H9 (cell line): ENCODE results near the gene NUP210. TPM values are rescaled to one million over a fixed set of nuclear protein-coding genes. Genes with fewer than 3 reads are reported as not detected.

Source experiments
- DNase-seq: peaks from one replicate; pipeline ENCODE4 v3.0.0-alpha.2; 2017
- H2AFZ ChIP-seq: one replicate; pipeline ENCODE4 v1.6.1; 2013; ENCODE audit warnings: mild to moderate bottlenecking, low read length, control low read depth, moderate library complexity
- H2AK5ac ChIP-seq: 2 replicates; pipeline ENCODE4 v1.6.1; 2013; ENCODE audit warnings: low read length, control low read depth, mixed read lengths; ENCODE audit not compliant: insufficient read length
- H2BK120ac ChIP-seq: one replicate; pipeline ENCODE4 v1.6.1; 2013; ENCODE audit warnings: low read depth, mild to moderate bottlenecking, low read length, control low read depth, inconsistent platforms; ENCODE audit not compliant: poor library complexity, severe bottlenecking
- H2BK12ac ChIP-seq: 2 replicates; pipeline ENCODE4 v1.6.1; 2013; ENCODE audit warnings: low read length, control low read depth, mixed read lengths, low read depth; ENCODE audit not compliant: insufficient read length
- H2BK15ac ChIP-seq: 2 replicates; pipeline ENCODE4 v1.6.1; 2013; ENCODE audit warnings: low read depth, low read length, control low read depth
- H2BK20ac ChIP-seq: one replicate; pipeline ENCODE4 v1.6.1; 2013; ENCODE audit warnings: low read depth, mild to moderate bottlenecking, low read length, control low read depth, inconsistent platforms; ENCODE audit not compliant: poor library complexity, severe bottlenecking
- H2BK5ac ChIP-seq: 2 replicates; pipeline ENCODE4 v1.6.1; 2013; ENCODE audit warnings: low read length, control low read depth, mixed read lengths; ENCODE audit not compliant: insufficient read length
- H3K14ac ChIP-seq: 2 replicates; pipeline ENCODE4 v1.6.1; 2013; ENCODE audit warnings: low read length, control low read depth; ENCODE audit not compliant: insufficient read depth
- H3K18ac ChIP-seq: 2 replicates; pipeline ENCODE4 v1.6.1; 2013; ENCODE audit warnings: low read depth, mild to moderate bottlenecking, mixed read lengths, low read length, control low read depth; ENCODE audit not compliant: insufficient read length
- H3K23ac ChIP-seq: 2 replicates; pipeline ENCODE4 v1.6.1; 2013; ENCODE audit warnings: low read length, control low read depth, mixed read lengths, low read depth; ENCODE audit not compliant: insufficient read length
- H3K23me2 ChIP-seq: 2 replicates; pipeline ENCODE4 v1.6.1; 2013; ENCODE audit warnings: low read depth, mild to moderate bottlenecking, mixed read lengths, low read length, control low read depth; ENCODE audit not compliant: insufficient read length, poor library complexity, severe bottlenecking
- H3K27ac ChIP-seq: 2 replicates; pipeline ENCODE4 v1.5.1; 2013; ENCODE audit warnings: low read length, control low read depth, mixed read lengths, low read depth; ENCODE audit not compliant: insufficient read length
- H3K27me3 ChIP-seq: 2 replicates; pipeline ENCODE4 v1.6.1; 2013; ENCODE audit warnings: low read length, control low read depth, inconsistent platforms; ENCODE audit not compliant: insufficient read depth
- H3K4ac ChIP-seq: 2 replicates; pipeline ENCODE4 v1.6.1; 2013; ENCODE audit warnings: low read depth, mild to moderate bottlenecking, control low read depth, inconsistent platforms, low read length, moderate library complexity
- H3K4me1 ChIP-seq: 2 replicates; pipeline ENCODE4 v1.6.1; 2013; ENCODE audit warnings: low read length, control low read depth, inconsistent platforms; ENCODE audit not compliant: insufficient read depth
- H3K4me2 ChIP-seq: 2 replicates; pipeline ENCODE4 v1.6.1; 2013; ENCODE audit warnings: low read length, control low read depth, mixed read lengths; ENCODE audit not compliant: insufficient read length, insufficient read depth
- H3K56ac ChIP-seq: 2 replicates; pipeline ENCODE4 v1.6.1; 2013; ENCODE audit warnings: low read depth, mild to moderate bottlenecking, mixed read lengths, low read length, control low read depth; ENCODE audit not compliant: insufficient read length
- H3K79me1 ChIP-seq: 2 replicates; pipeline ENCODE4 v1.6.1; 2013; ENCODE audit warnings: low read depth, mild to moderate bottlenecking, moderate library complexity, low read length, control low read depth, inconsistent platforms; ENCODE audit not compliant: insufficient read depth, poor library complexity, severe bottlenecking
- H3K79me2 ChIP-seq: 2 replicates; pipeline ENCODE4 v1.6.1; 2013; ENCODE audit warnings: low read length, control low read depth, inconsistent platforms; ENCODE audit not compliant: insufficient read depth
- H3K9ac ChIP-seq: 2 replicates; pipeline ENCODE4 v1.6.1; 2013; ENCODE audit warnings: low read length, control low read depth, mixed read lengths; ENCODE audit not compliant: insufficient read length; ENCODE audit errors: extremely low read depth
- H3K9me3 ChIP-seq: one replicate; pipeline ENCODE4 v1.6.1; 2013; ENCODE audit warnings: low read depth, low read length, inconsistent platforms; ENCODE audit not compliant: control insufficient read depth
- H3T11ph ChIP-seq: one replicate; pipeline ENCODE4 v1.6.1; 2013; ENCODE audit warnings: mild to moderate bottlenecking, low read length, control low read depth, inconsistent platforms
- H4K20me1 ChIP-seq: one replicate; pipeline ENCODE4 v1.6.1; 2013; ENCODE audit not compliant: control insufficient read depth, insufficient read length, insufficient read depth
- H4K5ac ChIP-seq: 2 replicates; pipeline ENCODE4 v1.6.1; 2013; ENCODE audit warnings: low read depth, mild to moderate bottlenecking, mixed read lengths, low read length, control low read depth; ENCODE audit not compliant: insufficient read length
- H4K8ac ChIP-seq: replicated peaks from 2 replicates; pipeline ENCODE4 v1.6.1; 2013; ENCODE audit warnings: low read length, control low read depth, mixed read lengths, low read depth; ENCODE audit not compliant: insufficient read length
- H4K91ac ChIP-seq: 2 replicates; pipeline ENCODE4 v1.6.1; 2013; ENCODE audit warnings: low read depth, mild to moderate bottlenecking, moderate library complexity, mixed read lengths, low read length, control low read depth; ENCODE audit not compliant: insufficient read length
- H3K27ac Mint-ChIP-seq, 3 experiments: 2 replicates in 2 of 3; 3 replicates in 1 of 3; pipeline ENCODE4 v1.8.0; 2020 to 2021; ENCODE audit warnings: mixed read lengths in 3 of 3, mild to moderate bottlenecking in 1 of 3, moderate library complexity in 1 of 3
- H3K27me3 Mint-ChIP-seq: 2 replicates; pipeline ENCODE4 v1.8.0; 2021; ENCODE audit warnings: low read depth, mild to moderate bottlenecking, moderate library complexity, mixed read lengths
- H3K36me3 Mint-ChIP-seq, 3 experiments: 2 replicates in 2 of 3; 3 replicates in 1 of 3; pipeline ENCODE4 v1.8.0; 2020 to 2021; ENCODE audit warnings: low read depth in 3 of 3, mixed read lengths in 3 of 3; ENCODE audit not compliant: insufficient read depth in 1 of 3
- H3K4me1 Mint-ChIP-seq, 2 experiments: 2 replicates each; pipeline ENCODE4 v1.8.0; 2020; ENCODE audit warnings: mixed read lengths in 2 of 2
- H3K4me3 Mint-ChIP-seq, 2 experiments: 2 replicates in 1 of 2; 3 replicates in 1 of 2; pipeline ENCODE4 v1.8.0; 2020 to 2021; ENCODE audit warnings: mild to moderate bottlenecking in 2 of 2, mixed read lengths in 2 of 2, moderate library complexity in 1 of 2
- H3K9me3 Mint-ChIP-seq, 2 experiments: 2 replicates in 1 of 2; 3 replicates in 1 of 2; pipeline ENCODE4 v1.8.0; 2020; ENCODE audit warnings: mild to moderate bottlenecking in 2 of 2, mixed read lengths in 2 of 2, moderate library complexity in 1 of 2
- CTCF ChIP-seq: fragments of 200-600 bp; sonication (generic); conservative IDR thresholded peaks from 3 replicates; pipeline ENCODE4 v1.8.0; 2021; ENCODE audit warnings: antibody characterized with exemption, mild to moderate bottlenecking
- total RNA-seq: library from RNA; stranded (reverse); gene quantifications from 2 replicates; pipeline ENCODE4 v1.2.1, GENCODE V29; 2021

NUP210 gene
- total RNA-seq, 1 experiment from 2014 or later, result 48.8 TPM

DNA sequence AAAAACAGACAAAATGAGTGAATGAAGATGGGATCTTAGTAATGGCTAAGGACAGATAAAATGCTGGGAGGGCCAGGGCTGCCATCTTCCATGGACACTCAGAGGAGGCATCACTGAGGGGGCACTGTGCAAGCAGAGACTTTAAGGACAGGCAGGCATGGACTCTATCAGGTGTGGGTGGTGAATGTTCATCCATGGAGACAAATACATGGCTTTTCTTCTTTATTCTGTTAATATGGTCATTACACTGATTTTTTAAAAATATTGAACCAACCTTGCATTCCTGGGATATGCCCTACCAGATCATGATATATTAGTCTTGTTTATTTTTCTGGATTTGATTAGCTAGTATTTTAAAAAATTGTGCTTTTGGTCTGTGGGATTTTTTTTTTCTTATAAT is 12.2 kb downstream of the NUP210 start:
- H3K79me2 ChIP-seq, result 0 out of 2 replicates have a peak, but pooled peaks cover 2% of the 10 kb centered on the region
- no peak overlapping the region for H3K4ac ChIP-seq
- H3T11ph ChIP-seq, result no peak overlapping the region
- no peak overlapping the region for H4K8ac ChIP-seq
- H3K23me2 ChIP-seq, result no peaks in the 10 kb centered on the region
- no peak overlapping the region for H3K23ac ChIP-seq
- H3K27ac Mint-ChIP-seq, result no peak overlapping the region
- H2BK20ac ChIP-seq, result no peak overlapping the region
- no peak overlapping the region for H4K5ac ChIP-seq
- no peaks in the 10 kb centered on the region for H3K4me1 ChIP-seq
- H3K9me3 ChIP-seq, result no peaks in the 10 kb centered on the region
- no peak overlapping the region for H3K56ac ChIP-seq
- no peaks in the 10 kb centered on the region for H4K20me1 ChIP-seq
- H3K36me3 Mint-ChIP-seq, result peaks cover 0 to 12% (median 8%) of the 10 kb centered on the region in 3 experiments; a peak in 3 of 7 replicates
- H2BK120ac ChIP-seq, result no peak overlapping the region
- no peak for TF ChIP-seq CTCF
- H3K27me3 ChIP-seq, result no peaks in the 10 kb centered on the region
- H3K9ac ChIP-seq, result no peak overlapping the region
- H3K14ac ChIP-seq, result no peak overlapping the region
- peaks cover 0 to 2% of the 10 kb centered on the region in 2 experiments; a peak in 3 of 5 replicates for H3K9me3 Mint-ChIP-seq
- H2BK12ac ChIP-seq, result no peak overlapping the region
- H2AK5ac ChIP-seq, result no peak overlapping the region
- H3K27ac ChIP-seq, result no peak overlapping the region
- H3K79me1 ChIP-seq, result no peaks in the 10 kb centered on the region
- H4K91ac ChIP-seq, result no peak overlapping the region
- no peak overlapping the region for H2BK15ac ChIP-seq
- no peak overlapping the region for H2BK5ac ChIP-seq
- peaks cover 9 to 15% of the 10 kb centered on the region in 2 experiments for H3K4me1 Mint-ChIP-seq
- no peak for DNase-seq
- no peak overlapping the region for H3K4me2 ChIP-seq
- H3K4me3 Mint-ChIP-seq, result no peak overlapping the region; a peak in 1 of 5 replicates
- H3K18ac ChIP-seq, result no peak overlapping the region
- H3K27me3 Mint-ChIP-seq, result no peaks in the 10 kb centered on the region; the same call in 1 of the 2 replicates
- H2AFZ ChIP-seq, result no peak overlapping the region
